Measurements from ENCODE around the gene NXF1. TPM values are rescaled to one million over a fixed set of nuclear protein-coding genes. Genes with fewer than 3 reads are reported as not detected.

NXF1 gene
- total and polyA plus RNA-seq, 2 of the 13 experiments (the other 11 are each of a cell fraction or from before 2014, with no cell fraction given): 30.4 to 30.9 TPM

DNA sequence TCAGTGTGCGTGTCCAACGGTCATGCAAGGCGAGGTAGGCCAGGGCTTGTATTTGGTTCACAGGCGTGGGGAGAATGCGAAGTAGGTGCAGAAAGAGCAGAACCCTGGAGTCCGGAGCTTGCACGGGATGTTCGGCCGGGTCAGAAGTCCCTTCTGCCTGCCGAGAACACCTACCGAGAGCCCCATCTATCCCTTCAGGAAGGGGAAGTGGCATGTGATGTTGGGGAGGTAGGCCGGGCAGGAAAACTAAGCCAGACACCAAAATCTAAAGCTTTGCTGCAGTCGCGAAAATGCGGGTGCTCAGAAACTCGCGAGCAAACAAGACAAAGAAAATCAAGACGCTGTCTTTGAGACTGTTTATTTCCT lies 34.5 kb downstream of the NXF1 start (continued):
- TF ChIP-seq ZNF777 (CRISPR knock-in tag; IDR thresholded peaks at IDR 0.05): peak; percentile 43; the same call in 1 of the 2 replicates
- TF ChIP-seq, protein P1, sequence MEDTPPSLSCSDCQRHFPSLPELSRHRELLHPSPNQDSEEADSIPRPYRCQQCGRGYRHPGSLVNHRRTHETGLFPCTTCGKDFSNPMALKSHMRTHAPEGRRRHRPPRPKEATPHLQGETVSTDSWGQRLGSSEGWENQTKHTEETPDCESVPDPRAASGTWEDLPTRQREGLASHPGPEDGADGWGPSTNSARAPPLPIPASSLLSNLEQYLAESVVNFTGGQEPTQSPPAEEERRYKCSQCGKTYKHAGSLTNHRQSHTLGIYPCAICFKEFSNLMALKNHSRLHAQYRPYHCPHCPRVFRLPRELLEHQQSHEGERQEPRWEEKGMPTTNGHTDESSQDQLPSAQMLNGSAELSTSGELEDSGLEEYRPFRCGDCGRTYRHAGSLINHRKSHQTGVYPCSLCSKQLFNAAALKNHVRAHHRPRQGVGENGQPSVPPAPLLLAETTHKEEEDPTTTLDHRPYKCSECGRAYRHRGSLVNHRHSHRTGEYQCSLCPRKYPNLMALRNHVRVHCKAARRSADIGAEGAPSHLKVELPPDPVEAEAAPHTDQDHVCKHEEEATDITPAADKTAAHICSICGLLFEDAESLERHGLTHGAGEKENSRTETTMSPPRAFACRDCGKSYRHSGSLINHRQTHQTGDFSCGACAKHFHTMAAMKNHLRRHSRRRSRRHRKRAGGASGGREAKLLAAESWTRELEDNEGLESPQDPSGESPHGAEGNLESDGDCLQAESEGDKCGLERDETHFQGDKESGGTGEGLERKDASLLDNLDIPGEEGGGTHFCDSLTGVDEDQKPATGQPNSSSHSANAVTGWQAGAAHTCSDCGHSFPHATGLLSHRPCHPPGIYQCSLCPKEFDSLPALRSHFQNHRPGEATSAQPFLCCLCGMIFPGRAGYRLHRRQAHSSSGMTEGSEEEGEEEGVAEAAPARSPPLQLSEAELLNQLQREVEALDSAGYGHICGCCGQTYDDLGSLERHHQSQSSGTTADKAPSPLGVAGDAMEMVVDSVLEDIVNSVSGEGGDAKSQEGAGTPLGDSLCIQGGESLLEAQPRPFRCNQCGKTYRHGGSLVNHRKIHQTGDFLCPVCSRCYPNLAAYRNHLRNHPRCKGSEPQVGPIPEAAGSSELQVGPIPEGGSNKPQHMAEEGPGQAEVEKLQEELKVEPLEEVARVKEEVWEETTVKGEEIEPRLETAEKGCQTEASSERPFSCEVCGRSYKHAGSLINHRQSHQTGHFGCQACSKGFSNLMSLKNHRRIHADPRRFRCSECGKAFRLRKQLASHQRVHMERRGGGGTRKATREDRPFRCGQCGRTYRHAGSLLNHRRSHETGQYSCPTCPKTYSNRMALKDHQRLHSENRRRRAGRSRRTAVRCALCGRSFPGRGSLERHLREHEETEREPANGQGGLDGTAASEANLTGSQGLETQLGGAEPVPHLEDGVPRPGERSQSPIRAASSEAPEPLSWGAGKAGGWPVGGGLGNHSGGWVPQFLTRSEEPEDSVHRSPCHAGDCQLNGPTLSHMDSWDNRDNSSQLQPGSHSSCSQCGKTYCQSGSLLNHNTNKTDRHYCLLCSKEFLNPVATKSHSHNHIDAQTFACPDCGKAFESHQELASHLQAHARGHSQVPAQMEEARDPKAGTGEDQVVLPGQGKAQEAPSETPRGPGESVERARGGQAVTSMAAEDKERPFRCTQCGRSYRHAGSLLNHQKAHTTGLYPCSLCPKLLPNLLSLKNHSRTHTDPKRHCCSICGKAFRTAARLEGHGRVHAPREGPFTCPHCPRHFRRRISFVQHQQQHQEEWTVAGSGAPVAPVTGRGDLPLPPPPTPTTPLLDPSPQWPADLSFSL (CRISPR knock-in tag; IDR thresholded peaks at IDR 0.05): 0 out of 2 replicates have a peak, but pooled peaks have one; percentile 20
- no peak for TF ChIP-seq ATF1 (CRISPR knock-in tag; IDR thresholded peaks at IDR 0.05)
- no peak for TF ChIP-seq CERS6 (CRISPR knock-in tag; IDR thresholded peaks at IDR 0.05)
- no peak for TF ChIP-seq GABPB1 (CRISPR knock-in tag; IDR thresholded peaks at IDR 0.05)
- no peak for TF ChIP-seq ZNF740 (CRISPR knock-in tag; IDR thresholded peaks at IDR 0.05)
- no peak for TF ChIP-seq SMAD9 (CRISPR knock-in tag; IDR thresholded peaks at IDR 0.05)
- no peak for TF ChIP-seq TFDP2 (CRISPR knock-in tag; IDR thresholded peaks at IDR 0.05)
- no peak for TF ChIP-seq ZFP41 (CRISPR knock-in tag; IDR thresholded peaks at IDR 0.05; ENCODE audit: borderline replicate concordance)
- TF ChIP-seq FOSL1 (CRISPR knock-in tag; IDR thresholded peaks at IDR 0.05; ENCODE audit: borderline replicate concordance): no peak
- no peak for TF ChIP-seq BRD4 (CRISPR knock-in tag; IDR thresholded peaks at IDR 0.05)
- no peak for TF ChIP-seq ZNF598 (CRISPR knock-in tag; IDR thresholded peaks at IDR 0.05; ENCODE audit: borderline replicate concordance)
- no peak for TF ChIP-seq ZNF282 (IDR thresholded peaks at IDR 0.05; ENCODE audit: partially characterized antibody)
- TF ChIP-seq ETV6 (CRISPR knock-in tag; conservative IDR thresholded peaks at IDR 0.05): no peak
- no peak for TF ChIP-seq TRIM24 (CRISPR knock-in tag; IDR thresholded peaks at IDR 0.05)
- TF ChIP-seq ATAD3A (CRISPR knock-in tag; IDR thresholded peaks at IDR 0.05): no peak
- peak; percentile 48; the same call in 1 of the 2 replicates for TF ChIP-seq REXO4 (CRISPR knock-in tag; IDR thresholded peaks at IDR 0.05; ENCODE audit: borderline replicate concordance)
- TF ChIP-seq POLR2AphosphoS5 (IDR thresholded peaks at IDR 0.05; ENCODE audit: low read depth, low read length): peak; percentile 5; the same call in 1 of the 2 replicates
- 0 out of 2 replicates have a peak, but pooled peaks have one; percentile 3 for TF ChIP-seq ZMYM4 (CRISPR knock-in tag; IDR thresholded peaks at IDR 0.05)
- no peak for TF ChIP-seq ZNF121 (CRISPR knock-in tag; IDR thresholded peaks at IDR 0.05)
- no peak for TF ChIP-seq ZFP1 (CRISPR knock-in tag; IDR thresholded peaks at IDR 0.05)
- TF ChIP-seq ZSCAN12 (CRISPR knock-in tag; IDR thresholded peaks at IDR 0.05): no peak
- 0 out of 2 replicates have a peak, but pooled peaks have one; percentile 61 for TF ChIP-seq ZNF790 (CRISPR knock-in tag; IDR thresholded peaks at IDR 0.05; ENCODE audit: borderline replicate concordance)
- TF ChIP-seq PHB2 (IDR thresholded peaks at IDR 0.05; ENCODE audit: partially characterized antibody): no peak
